ENCODE measurements around the gene IRF2BP2. TPM values are rescaled to one million over a fixed set of nuclear protein-coding genes. Genes with fewer than 3 reads are reported as not detected.

Gene IRF2BP2
- total and polyA plus RNA-seq, 2 of the 13 experiments (the other 11 are each of a cell fraction or from before 2014, with no cell fraction given), result 140 to 147 TPM

GRCh38 chr1:234611847-234612351 lies 1.9 kb upstream of the IRF2BP2 start (continued):
- TF ChIP-seq PAX8 (CRISPR knock-in tag; IDR thresholded peaks at IDR 0.05; ENCODE audit: borderline replicate concordance) (no peak), ZNF350 (CRISPR knock-in tag; IDR thresholded peaks at IDR 0.05; ENCODE audit: borderline replicate concordance, low read depth) (no peak; the same call in 1 of the 2 replicates), SP4 (CRISPR knock-in tag; IDR thresholded peaks at IDR 0.05) (no peak), TARDBP (CRISPR knock-in tag; IDR thresholded peaks at IDR 0.05) (peak; percentile 66; the same call in 1 of the 2 replicates), MAF1 (CRISPR knock-in tag; IDR thresholded peaks at IDR 0.05; ENCODE audit: borderline replicate concordance) (no peak), ZNF674 (CRISPR knock-in tag; IDR thresholded peaks at IDR 0.05; ENCODE audit: low read depth) (no peak), MAFK (conservative IDR thresholded peaks at IDR 0.05 in 1 of 2, IDR thresholded peaks at IDR 0.05 in 1 of 2; ENCODE audit: low read length in 2 of 2) (no peak), ZNF576 (CRISPR knock-in tag; IDR thresholded peaks at IDR 0.05) (no peak), ZKSCAN8 (CRISPR knock-in tag; IDR thresholded peaks at IDR 0.05; ENCODE audit: borderline replicate concordance) (no peak), ZNF276 (CRISPR knock-in tag; IDR thresholded peaks at IDR 0.05; ENCODE audit: low read depth) (no peak), ATF2 (CRISPR knock-in tag; IDR thresholded peaks at IDR 0.05) (peak; percentile 21; the same call in 1 of the 2 replicates), ZNF17 (CRISPR knock-in tag; IDR thresholded peaks at IDR 0.05) (no peak; the same call in 1 of the 2 replicates), ZFP36L1 (CRISPR knock-in tag; IDR thresholded peaks at IDR 0.05) (no peak), POLR2AphosphoS2 (IDR thresholded peaks at IDR 0.05; ENCODE audit: low read depth, low read length) (no peak; the same call in 1 of the 2 replicates), ZNF792 (CRISPR knock-in tag; IDR thresholded peaks at IDR 0.05) (no peak), ZNF607 (CRISPR knock-in tag; IDR thresholded peaks at IDR 0.05; ENCODE audit: borderline replicate concordance) (no peak), SCMH1 (CRISPR knock-in tag; IDR thresholded peaks at IDR 0.05; ENCODE audit: borderline replicate concordance) (no peak), ZNF331 (CRISPR knock-in tag; IDR thresholded peaks at IDR 0.05) (no peak), ZBTB20 (CRISPR knock-in tag; IDR thresholded peaks at IDR 0.05; ENCODE audit: borderline replicate concordance, low read depth) (no peak), REXO4 (CRISPR knock-in tag; IDR thresholded peaks at IDR 0.05; ENCODE audit: borderline replicate concordance) (no peak), HNF1A (IDR thresholded peaks at IDR 0.05; ENCODE audit: low read depth) (no peak; the same call in 1 of the 2 replicates), HNF1A (CRISPR knock-in tag; IDR thresholded peaks at IDR 0.05; ENCODE audit: borderline replicate concordance) (no peak)

All from HepG2 (cell line).